ENCODE results near the gene RNF17. TPM values are rescaled to one million over a fixed set of nuclear protein-coding genes. Genes with fewer than 3 reads are reported as not detected.

The RNF17 gene
- total RNA-seq, 1 experiment from 2014 or later, result not detected

DNA sequence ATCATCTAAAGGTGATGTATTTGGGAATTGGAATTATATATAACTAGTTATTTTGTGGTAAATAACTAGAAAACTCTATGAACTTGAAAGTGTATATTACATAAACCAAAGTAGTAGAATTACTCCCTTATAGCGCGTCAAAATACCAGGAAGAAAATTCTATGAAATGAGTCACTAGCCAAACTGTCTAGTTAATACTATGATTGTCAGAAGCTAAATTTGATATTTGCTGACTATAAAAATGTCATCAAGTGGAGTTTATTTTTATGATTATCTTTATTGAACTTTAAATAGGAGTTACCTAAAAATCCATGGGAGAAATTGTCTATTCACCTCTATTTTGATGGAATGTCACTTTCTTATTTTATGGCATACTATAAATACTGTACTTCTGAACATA, 100.6 kb downstream of the RNF17 start:
- Histone ChIP-seq H3K4me2 (ENCODE audit: low read length) (no peak overlapping the region), H3K9me2 (ENCODE audit: insufficient read depth) (no peaks in the 10 kb centered on the region), H4K20me1 (ENCODE audit: insufficient read depth) (no peaks in the 10 kb centered on the region), H3K27me3 (ENCODE audit: insufficient read depth, low read length) (no peaks in the 10 kb centered on the region), H3K36me3 (ENCODE audit: control insufficient read depth in 1 of 2, insufficient read depth in 2 of 2, low read length in 2 of 2) (no peaks in the 10 kb centered on the region), H3K27ac (ENCODE audit: low read depth, low read length) (no peak overlapping the region), H3K4me3 (replicated peaks in 1 of 2; ENCODE audit: low read depth in 1 of 2, low read length in 2 of 2) (no peak overlapping the region), H3K79me2 (ENCODE audit: insufficient read depth, low read length) (no peaks in the 10 kb centered on the region), H3K9me3 (ENCODE audit: control insufficient read depth in 1 of 2, insufficient read depth in 1 of 2, low read depth in 1 of 2, low read length in 2 of 2) (no peaks in the 10 kb centered on the region), H3K9ac (ENCODE audit: low read length) (no peak overlapping the region), H3K4me1 (ENCODE audit: control insufficient read depth in 1 of 2, insufficient read depth in 2 of 2, low read length in 2 of 2) (no peaks in the 10 kb centered on the region), H2AFZ (ENCODE audit: low read depth, low read length, poor library complexity, severe bottlenecking) (no peak overlapping the region)
- ChIA-PET POLR2A (no interaction called here), CTCF (no interaction called here), RAD21 (ENCODE audit: low non-redundant PET in 1 of 2, low total read pairs in 2 of 2, uncharacterized antibody in 2 of 2, unreplicated experiment in 2 of 2) (no interaction called here)
- intact Hi-C loops (cut with micrococcal nuclease), result no loop called here
- no peak for ATAC-seq
- DNase-seq (ENCODE audit: low read depth, low spot score), result no peak
- no peak for TF ChIP-seq EZH2 (IDR thresholded peaks at IDR 0.05)
- TF ChIP-seq, protein P1, sequence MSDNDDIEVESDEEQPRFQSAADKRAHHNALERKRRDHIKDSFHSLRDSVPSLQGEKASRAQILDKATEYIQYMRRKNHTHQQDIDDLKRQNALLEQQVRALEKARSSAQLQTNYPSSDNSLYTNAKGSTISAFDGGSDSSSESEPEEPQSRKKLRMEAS (IDR thresholded peaks at IDR 0.05), result no peak
- no peak for TF ChIP-seq POLR2A (IDR thresholded peaks at IDR 0.05; ENCODE audit: borderline replicate concordance, extremely low read depth, insufficient read depth, insufficient read length)
- no peak for TF ChIP-seq FOSL1 (IDR thresholded peaks at IDR 0.05; ENCODE audit: low read depth)
- TF ChIP-seq ZNF274 (IDR thresholded peaks at IDR 0.05; ENCODE audit: low read depth, low read length), result no peak
- no peak for TF ChIP-seq POLR2AphosphoS5 (IDR thresholded peaks at IDR 0.05; ENCODE audit: low read depth, low read length)
- TF ChIP-seq SP1 (IDR thresholded peaks at IDR 0.05; ENCODE audit: low read depth), result no peak
- TF ChIP-seq YY1 (IDR thresholded peaks at IDR 0.05; ENCODE audit: extremely low read depth, insufficient replicate concordance, low read depth, low read length), result no peak
- TF ChIP-seq, protein P2, sequence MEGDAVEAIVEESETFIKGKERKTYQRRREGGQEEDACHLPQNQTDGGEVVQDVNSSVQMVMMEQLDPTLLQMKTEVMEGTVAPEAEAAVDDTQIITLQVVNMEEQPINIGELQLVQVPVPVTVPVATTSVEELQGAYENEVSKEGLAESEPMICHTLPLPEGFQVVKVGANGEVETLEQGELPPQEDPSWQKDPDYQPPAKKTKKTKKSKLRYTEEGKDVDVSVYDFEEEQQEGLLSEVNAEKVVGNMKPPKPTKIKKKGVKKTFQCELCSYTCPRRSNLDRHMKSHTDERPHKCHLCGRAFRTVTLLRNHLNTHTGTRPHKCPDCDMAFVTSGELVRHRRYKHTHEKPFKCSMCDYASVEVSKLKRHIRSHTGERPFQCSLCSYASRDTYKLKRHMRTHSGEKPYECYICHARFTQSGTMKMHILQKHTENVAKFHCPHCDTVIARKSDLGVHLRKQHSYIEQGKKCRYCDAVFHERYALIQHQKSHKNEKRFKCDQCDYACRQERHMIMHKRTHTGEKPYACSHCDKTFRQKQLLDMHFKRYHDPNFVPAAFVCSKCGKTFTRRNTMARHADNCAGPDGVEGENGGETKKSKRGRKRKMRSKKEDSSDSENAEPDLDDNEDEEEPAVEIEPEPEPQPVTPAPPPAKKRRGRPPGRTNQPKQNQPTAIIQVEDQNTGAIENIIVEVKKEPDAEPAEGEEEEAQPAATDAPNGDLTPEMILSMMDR (IDR thresholded peaks at IDR 0.05 in 2 of 3, conservative IDR thresholded peaks at IDR 0.05 in 1 of 3; ENCODE audit: borderline replicate concordance in 1 of 3, insufficient read depth in 1 of 3, low read depth in 2 of 3, low read length in 2 of 3), result no peak
- TF ChIP-seq RAD21 (IDR thresholded peaks at IDR 0.05; ENCODE audit: low read depth), result no peak
- no peak for TF ChIP-seq EGR1 (IDR thresholded peaks at IDR 0.05; ENCODE audit: low read depth)
- no TSS peak for BruUV-seq (replicated peaks)
